ENCODE results near the gene ACTR3C. TPM values are rescaled to one million over a fixed set of nuclear protein-coding genes. Genes with fewer than 3 reads are reported as not detected.
A peak's percentile ranks its signal among the peaks of the same experiment; 100 is the strongest.
"Not testable (repeated sequence)": the region's sequence is repeated elsewhere in the genome, so short reads cannot be mapped to it uniquely, and the experiment has no call there.

Gene ACTR3C
- total and polyA plus RNA-seq, 8 donors = 9.0 to 26.5 (median 17.2) TPM

DNA sequence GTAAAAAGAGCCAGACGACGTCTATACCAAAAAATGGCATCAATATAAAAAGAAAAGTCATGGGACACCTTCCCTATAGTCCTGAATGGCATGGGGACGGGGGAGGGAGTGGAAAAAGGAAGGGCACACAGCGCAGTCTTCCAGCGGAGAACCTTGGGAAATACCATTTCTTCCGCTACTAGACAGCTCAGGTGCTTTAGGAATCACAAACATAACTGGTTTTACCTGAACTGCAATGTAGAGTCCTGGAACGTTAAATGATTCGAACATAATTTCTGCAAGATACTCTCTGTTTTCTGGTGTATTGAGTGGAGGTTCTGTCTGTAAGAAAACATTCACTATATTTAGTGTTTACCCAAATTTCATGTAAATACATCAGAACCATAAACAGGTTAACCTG is 28.3 kb downstream of the ACTR3C start:
- not testable (repeated sequence) for H3K36me3 ChIP-seq

DNA sequence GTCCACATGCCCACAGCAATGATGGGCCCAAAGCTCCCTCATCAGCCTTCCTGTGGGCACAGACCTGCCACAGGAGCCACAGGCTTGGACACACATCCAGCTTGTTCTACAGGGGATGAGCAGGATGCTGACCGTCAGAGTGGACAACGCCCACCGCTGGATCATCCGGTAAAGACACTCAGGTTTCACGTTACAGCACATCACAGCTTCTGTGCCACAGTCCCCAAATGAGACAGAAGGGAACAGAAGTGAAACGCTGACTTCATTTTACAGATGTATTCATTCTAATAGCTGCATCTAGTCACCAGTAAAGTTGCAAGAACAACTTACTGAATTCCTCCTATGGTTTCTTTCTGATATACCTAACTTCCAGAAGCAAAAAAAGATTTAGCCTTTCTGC is 33.0 kb downstream of the ACTR3C start:
- WGBS, 2 donors = 83% methylated on average over 6 of the region's 6 CpGs
- H3K27ac ChIP-seq; intact Hi-C loops (cut with DNase I); H3K27me3 ChIP-seq; H3K4me3 ChIP-seq; ATAC-seq; H3K4me1 ChIP-seq; FAIRE-seq; DNase-seq; H3K9me3 ChIP-seq; H3K36me3 ChIP-seq: not testable (repeated sequence)

More for the DNA sequence above, 28.3 kb downstream of the ACTR3C start:
- H3K27me3 ChIP-seq; H3K4me1 ChIP-seq; DNase-seq; H3K4me3 ChIP-seq; H3K9me3 ChIP-seq; intact Hi-C loops (cut with DNase I); FAIRE-seq: not testable (repeated sequence)
- WGBS, 2 donors = 47 to 49% methylated on average over 8 of the region's 8 CpGs
- peak in 3 of 4 donors; percentile 56 to 60 (median 58) for ATAC-seq
- peak overlapping the region in 2 of 4 donors; percentile 4 to 27 for H3K27ac ChIP-seq

DNA sequence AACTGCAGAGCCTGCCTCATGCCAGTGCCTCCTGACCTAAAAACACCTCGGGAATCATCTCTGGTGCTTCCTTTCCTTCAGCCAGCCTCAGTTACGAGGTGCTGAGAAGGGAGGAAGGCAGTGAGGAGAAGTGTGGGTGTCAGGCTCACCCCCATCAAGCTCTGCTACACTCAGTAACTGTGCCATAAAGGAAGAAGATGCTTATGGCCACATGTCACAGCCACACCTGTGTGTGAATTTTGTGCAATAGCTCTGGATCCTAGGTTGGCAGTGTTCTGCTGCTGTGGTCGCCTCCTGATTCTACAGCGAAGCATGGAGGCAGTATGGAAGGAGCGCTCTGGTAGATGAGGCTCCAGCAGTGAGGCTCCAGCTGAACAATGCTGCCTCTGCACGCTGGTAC is 34.5 kb downstream of the ACTR3C start:
- ATAC-seq; FAIRE-seq; H3K27ac ChIP-seq; H3K4me3 ChIP-seq; H3K4me1 ChIP-seq; DNase-seq; H3K9me3 ChIP-seq; H3K36me3 ChIP-seq; H3K27me3 ChIP-seq; intact Hi-C loops (cut with DNase I): not testable (repeated sequence)
- 95 to 97% methylated on average over 5 of the region's 6 CpGs for WGBS, 2 donors

DNA sequence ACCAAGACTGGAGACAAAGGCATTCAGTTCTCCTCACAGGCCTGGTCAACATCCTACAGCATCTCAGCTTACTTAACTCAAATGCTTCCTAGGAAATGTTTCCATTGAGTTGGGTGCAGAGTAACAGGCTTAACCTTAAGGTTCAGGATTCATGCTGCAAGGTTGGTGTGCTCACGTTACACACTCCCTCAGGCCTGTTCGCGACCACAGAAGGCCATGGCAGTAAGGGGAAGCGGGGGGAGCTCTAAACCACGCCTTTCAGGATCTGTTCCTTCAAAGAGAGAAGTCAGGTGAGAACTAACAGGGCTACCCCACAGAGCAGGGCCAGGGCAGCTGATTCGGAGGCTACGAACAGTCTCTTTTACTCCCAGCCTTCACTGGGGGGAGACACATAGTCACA is 35.5 kb downstream of the ACTR3C start:
- DNase-seq; H3K4me3 ChIP-seq; FAIRE-seq; intact Hi-C loops (cut with DNase I); ATAC-seq; H3K36me3 ChIP-seq; H3K27me3 ChIP-seq; H3K9me3 ChIP-seq; H3K4me1 ChIP-seq; H3K27ac ChIP-seq: not testable (repeated sequence)
- 86 to 88% methylated on average over 7 of the region's 7 CpGs for WGBS, 2 donors

DNA sequence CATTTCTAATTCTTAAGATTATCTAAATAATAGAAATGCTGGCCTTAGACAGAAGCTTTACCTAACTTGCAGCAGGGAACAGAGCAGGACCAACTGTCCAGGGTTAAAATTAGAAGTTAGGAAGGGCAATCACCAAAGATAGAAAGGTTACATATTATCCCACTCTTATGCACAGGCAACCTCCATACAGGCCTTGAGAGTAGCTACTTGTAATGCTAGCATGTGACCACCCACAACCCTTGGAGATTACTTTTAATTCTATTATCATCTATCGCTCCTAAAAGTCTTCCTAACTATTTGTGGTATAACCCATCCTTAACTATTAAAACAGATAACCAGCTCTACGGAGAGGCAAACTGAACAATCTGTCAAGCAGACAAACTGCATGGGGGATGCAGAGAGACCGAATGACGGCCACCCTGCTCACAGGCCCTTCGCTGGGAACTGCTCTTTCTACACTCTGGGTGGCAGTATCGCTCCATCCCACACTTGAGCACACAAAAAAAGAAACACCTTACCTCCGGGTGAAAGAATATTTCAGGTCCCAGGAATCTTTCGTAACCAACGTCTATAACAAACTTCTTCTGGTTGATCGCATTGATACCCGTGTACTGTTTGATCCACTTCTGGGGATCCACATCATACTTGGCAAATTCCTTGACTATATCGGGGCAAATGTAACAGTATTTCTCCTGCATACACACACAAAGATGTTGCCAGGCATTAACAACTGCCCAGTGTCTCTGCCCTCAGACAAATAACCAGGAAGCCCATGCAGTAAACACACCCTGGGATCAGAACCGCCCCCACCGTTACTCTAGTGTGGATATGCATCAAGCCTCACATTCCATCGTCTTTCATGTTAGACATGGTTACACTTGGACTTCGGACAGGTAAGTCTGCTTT is 37.2 kb downstream of the ACTR3C start:
- DNase-seq = peak in 1 of 6 donors; percentile 51
- FAIRE-seq; H3K9me3 ChIP-seq; H3K4me1 ChIP-seq; intact Hi-C loops (cut with DNase I); H3K4me3 ChIP-seq; H3K36me3 ChIP-seq; H3K27me3 ChIP-seq: not testable (repeated sequence)
- peak; percentile 60 to 86 (median 83) for ATAC-seq
- WGBS, 2 donors = 17 to 19% methylated on average over 16 of the region's 16 CpGs
- H3K27ac ChIP-seq = peak overlapping the region in 1 of 4 donors; percentile 28
- TF ChIP-seq, protein P1, sequence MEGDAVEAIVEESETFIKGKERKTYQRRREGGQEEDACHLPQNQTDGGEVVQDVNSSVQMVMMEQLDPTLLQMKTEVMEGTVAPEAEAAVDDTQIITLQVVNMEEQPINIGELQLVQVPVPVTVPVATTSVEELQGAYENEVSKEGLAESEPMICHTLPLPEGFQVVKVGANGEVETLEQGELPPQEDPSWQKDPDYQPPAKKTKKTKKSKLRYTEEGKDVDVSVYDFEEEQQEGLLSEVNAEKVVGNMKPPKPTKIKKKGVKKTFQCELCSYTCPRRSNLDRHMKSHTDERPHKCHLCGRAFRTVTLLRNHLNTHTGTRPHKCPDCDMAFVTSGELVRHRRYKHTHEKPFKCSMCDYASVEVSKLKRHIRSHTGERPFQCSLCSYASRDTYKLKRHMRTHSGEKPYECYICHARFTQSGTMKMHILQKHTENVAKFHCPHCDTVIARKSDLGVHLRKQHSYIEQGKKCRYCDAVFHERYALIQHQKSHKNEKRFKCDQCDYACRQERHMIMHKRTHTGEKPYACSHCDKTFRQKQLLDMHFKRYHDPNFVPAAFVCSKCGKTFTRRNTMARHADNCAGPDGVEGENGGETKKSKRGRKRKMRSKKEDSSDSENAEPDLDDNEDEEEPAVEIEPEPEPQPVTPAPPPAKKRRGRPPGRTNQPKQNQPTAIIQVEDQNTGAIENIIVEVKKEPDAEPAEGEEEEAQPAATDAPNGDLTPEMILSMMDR (IDR thresholded peaks at IDR 0.05) = peak; percentile 35 to 56 (median 54)

DNA sequence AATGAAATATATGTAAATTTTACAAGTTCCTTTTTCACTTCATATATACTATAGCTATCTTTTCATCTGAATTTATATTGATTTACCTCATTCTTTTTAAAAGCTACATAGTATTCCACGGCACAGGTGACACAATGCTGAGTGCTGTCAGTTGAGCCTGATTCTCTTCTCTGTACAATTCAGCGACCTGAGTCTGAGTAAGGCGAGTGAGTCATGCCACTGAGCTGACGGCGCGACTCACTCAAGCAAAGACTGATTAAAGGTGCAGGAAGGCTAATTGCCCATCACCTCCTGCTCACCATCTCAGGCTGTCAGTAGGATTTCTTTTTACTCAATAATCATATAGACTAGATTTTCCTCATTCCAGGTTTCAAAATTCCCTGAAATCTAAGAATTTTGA is 39.7 kb downstream of the ACTR3C start:
- ATAC-seq; H3K36me3 ChIP-seq; intact Hi-C loops (cut with DNase I); H3K9me3 ChIP-seq; H3K4me3 ChIP-seq; H3K27me3 ChIP-seq; H3K27ac ChIP-seq; H3K4me1 ChIP-seq; FAIRE-seq; DNase-seq: not testable (repeated sequence)
- 81 to 87% methylated on average over 2 to 6 of the region's 6 CpGs for WGBS, 2 donors

DNA sequence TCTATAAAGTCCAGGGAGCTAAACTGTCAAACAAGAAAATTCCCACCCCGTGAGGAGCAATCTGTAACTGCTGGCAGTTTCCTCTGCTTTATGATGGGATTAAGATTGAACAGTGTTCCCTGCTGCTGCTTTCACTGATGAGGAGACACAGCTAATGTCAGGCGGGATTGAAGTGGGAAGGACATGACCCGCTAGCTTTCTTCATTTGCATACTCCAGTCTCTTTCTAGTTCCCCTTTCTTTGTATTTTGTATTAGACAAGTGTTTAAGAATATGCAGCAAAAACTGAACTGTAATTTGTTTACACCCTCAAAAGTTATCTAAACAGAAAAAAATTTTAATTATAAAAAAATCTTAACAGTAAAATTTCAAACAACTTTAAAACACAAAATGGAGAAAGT is 40.2 kb downstream of the ACTR3C start:
- intact Hi-C loops (cut with DNase I); H3K4me1 ChIP-seq; H3K36me3 ChIP-seq; H3K4me3 ChIP-seq; DNase-seq; ATAC-seq; H3K27ac ChIP-seq; H3K9me3 ChIP-seq; H3K27me3 ChIP-seq: not testable (repeated sequence)
- peak; percentile 34 for FAIRE-seq
- 88 to 93% methylated on average over 2 of the region's 3 CpGs for WGBS, 2 donors

DNA sequence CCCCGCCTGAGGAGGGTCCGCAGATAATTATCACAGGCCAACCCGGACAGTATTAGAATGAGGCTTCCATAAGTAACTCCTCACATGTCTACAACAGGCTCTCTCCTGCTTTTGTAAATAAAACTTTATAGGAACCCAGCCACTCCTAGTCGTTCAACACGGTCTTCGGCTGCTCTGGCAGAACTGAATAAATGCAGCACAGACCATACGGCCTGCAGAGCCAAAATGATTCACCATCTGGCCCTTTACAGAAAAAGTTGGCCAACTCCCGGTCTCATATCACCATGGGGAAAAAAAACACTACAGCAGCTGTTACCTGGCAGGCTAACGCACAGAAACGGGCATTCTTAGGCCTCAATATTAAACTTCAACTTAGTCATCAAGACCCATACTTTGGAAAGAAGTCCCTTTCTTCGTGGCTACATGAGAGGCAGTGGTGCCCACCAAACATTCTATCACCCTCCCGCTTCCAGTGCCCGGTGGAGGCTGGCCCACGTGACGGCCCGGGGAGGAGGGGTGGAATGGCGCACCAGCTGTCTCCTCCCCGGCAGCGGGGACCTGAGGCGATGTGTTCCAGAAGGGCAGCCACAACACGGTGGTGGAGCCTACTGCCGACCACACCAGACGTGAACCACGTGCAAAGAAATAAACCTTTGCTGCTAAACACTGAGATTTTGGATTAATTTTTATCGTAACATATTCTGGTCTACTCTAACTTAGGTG is 41.5 kb downstream of the ACTR3C start:
- H3K4me1 ChIP-seq; FAIRE-seq; DNase-seq; H3K27me3 ChIP-seq; H3K4me3 ChIP-seq; H3K9me3 ChIP-seq; H3K36me3 ChIP-seq; intact Hi-C loops (cut with DNase I): not testable (repeated sequence)
- ATAC-seq = peak; percentile 78 to 84 (median 81)
- 51 to 68% methylated on average over 9 to 14 of the region's 25 CpGs for WGBS, 2 donors
- peak overlapping the region in 3 of 4 donors; percentile 30 to 70 (median 51) for H3K27ac ChIP-seq

DNA sequence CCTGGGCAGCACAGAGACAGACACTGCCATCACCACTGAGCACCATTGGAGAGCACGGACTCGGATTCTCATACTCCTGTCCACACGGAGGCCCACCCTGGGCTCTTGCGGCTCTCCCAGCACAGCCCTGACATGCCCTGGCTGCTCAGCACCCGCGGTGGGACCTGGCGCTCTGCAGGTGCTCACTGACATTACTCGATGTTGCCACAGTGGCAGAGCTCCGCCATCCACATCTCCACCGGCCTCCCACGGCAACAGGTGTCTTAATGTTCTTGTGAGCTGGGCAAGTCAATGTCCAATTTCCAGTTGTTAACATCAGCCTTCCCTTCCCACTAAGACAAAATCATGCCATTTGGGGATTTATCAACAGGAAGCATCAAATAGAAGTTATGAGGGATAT is 45.0 kb downstream of the ACTR3C start:
- 90 to 95% methylated on average over 11 of the region's 11 CpGs for WGBS, 2 donors
- FAIRE-seq; H3K27ac ChIP-seq; intact Hi-C loops (cut with DNase I); H3K4me1 ChIP-seq; H3K4me3 ChIP-seq; H3K9me3 ChIP-seq; H3K36me3 ChIP-seq; H3K27me3 ChIP-seq; ATAC-seq: not testable (repeated sequence)
- peak in 1 of 6 donors; percentile 59 for DNase-seq
